Measurements from ENCODE around the gene FOXP1.

FOXP1 gene

DNA sequence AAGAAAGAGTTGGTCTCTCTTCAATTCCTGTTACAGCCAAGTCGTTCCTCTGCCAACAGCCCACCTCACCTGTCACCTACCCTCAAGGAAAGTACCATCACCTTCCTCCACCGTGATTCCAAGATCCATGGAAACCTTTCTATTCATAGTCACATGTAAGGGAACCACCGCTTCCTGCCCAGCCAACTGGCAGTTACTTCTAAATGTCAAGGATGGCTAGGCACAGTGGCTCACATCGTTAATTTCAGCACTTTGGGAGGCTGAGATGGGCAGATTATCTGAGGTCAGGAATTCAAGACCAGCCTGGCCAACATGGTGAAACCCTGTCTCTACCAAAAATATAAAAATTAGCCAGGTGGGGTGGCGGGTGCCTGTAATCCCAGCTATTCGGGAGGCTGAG is 82.8 kb downstream of the FOXP1 start:
- H3K9me3 Mint-ChIP-seq, result no peaks in the 10 kb centered on the region
- no peak for ATAC-seq
- peak overlapping the region; percentile 8 for H3K27ac Mint-ChIP-seq
- no peak overlapping the region for H3K4me3 Mint-ChIP-seq
- H3K27me3 Mint-ChIP-seq, result no peaks in the 10 kb centered on the region
- no peaks in the 10 kb centered on the region for H3K36me3 Mint-ChIP-seq
- peaks cover 41% of the 10 kb centered on the region for H3K4me1 Mint-ChIP-seq

DNA sequence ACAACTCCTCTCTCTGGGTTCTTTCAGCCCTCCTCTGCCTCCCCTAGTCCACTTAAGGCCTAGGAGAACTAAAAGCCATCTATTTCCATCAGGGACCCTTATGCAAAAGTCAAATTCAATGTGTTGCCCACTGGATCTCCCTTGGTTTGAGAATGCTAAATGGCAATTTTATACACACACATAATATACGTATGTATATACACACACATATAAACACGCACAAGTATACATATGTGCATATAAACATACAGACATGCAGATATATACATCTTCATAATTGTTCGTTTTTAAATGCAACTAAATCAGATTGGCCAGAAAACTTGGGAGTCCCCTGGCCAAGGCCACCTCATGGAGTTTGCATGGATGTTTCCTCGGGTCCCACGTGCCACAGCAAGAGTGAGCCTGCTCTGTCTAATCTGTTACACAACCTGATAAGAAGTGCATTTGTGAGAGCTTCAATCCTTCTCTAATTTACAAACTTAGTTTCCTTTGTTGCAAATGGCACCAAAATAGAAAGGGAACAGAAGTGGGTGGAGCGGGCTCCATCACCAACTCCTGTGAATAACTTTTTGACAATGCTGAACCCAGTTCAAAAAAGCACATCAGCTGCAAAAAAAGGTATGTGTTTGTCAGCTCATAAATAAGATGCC is 84.2 kb downstream of the FOXP1 start:
- no peaks in the 10 kb centered on the region for H3K36me3 Mint-ChIP-seq
- H3K27ac Mint-ChIP-seq, result peak overlapping the region; percentile 5
- no peak for ATAC-seq
- no peaks in the 10 kb centered on the region for H3K9me3 Mint-ChIP-seq
- no peak overlapping the region for H3K4me3 Mint-ChIP-seq
- peaks cover 46% of the 10 kb centered on the region for H3K4me1 Mint-ChIP-seq
- H3K27me3 Mint-ChIP-seq, result no peaks in the 10 kb centered on the region

DNA sequence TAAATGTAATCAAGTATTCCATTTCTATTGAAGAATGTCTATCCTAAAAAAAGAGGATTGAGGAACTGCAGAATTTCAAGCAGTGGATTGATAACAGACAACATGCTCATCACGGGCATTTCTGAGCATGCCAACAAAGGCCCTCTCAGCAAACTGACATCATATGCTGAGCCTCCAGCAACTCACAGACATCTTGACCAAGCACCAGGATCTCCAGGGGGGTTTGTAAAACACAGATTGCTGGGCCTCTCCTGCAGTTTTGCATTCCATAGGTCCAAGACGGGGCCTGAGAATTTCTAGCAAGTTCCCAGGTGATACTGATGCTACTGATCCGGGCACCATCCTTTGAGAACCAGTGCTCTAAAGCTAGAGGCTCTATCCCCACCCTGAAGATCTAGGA is 85.0 kb downstream of the FOXP1 start:
- no peaks in the 10 kb centered on the region for H3K27me3 Mint-ChIP-seq
- ATAC-seq, result no peak
- H3K9me3 Mint-ChIP-seq, result no peaks in the 10 kb centered on the region
- no peak overlapping the region for H3K4me3 Mint-ChIP-seq
- H3K27ac Mint-ChIP-seq, result no peak overlapping the region
- peaks cover 41% of the 10 kb centered on the region for H3K4me1 Mint-ChIP-seq
- no peaks in the 10 kb centered on the region for H3K36me3 Mint-ChIP-seq

DNA sequence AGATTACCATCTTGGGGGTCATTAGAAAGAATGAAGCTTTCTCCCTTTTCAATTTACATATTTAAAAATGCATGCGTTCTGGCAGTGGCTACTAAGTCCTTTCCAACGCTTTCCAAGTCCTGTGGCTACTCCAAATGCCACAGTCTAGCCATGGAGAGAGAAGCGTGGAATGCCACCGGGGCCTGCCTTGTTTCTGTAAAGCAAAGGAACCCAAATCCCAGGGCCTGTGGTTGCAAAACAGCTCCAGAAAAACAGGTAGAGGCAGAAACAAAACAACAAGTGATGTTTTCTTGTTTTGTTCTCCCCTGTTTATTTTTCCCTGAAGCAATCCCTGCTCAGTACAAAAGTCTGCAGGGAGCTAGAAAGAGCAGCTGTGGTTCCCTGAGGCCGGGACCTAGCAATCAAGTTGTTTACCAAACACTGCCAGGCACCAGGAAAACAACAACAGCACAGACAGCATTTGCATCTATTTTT is 85.5 kb downstream of the FOXP1 start:
- Mint-ChIP-seq H3K27me3 (no peaks in the 10 kb centered on the region), H3K4me1 (peaks cover 37% of the 10 kb centered on the region), H3K4me3 (no peak overlapping the region), H3K27ac (no peak overlapping the region), H3K9me3 (no peaks in the 10 kb centered on the region), H3K36me3 (peaks cover 4% of the 10 kb centered on the region)
- no peak for ATAC-seq

DNA sequence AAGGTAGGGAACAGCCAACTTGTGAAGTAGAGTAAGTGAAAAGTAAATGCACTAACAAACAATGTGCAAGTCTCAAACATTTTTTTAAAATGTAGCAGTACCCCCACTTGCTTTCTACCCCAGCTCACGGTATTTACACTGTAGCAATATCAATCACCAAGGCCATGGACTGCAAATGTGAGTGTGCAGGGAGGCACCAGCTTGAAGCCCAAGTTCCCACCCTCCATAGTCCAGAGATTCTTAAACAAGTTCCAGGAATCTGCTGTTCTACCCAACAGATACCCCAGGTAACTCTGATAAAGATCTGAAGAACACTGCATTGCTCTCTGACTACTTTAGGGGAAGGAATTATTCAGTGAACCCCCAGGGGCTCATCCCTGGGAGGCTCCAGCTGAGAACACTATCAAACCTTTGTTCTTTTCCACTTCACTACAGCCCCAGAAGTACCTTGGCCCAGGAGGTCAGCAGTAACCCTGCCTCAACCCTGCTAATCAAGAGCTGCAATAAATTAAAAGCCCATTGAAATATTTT is 86.1 kb downstream of the FOXP1 start:
- H3K9me3 Mint-ChIP-seq, result peaks cover 2% of the 10 kb centered on the region
- ATAC-seq, result no peak

DNA sequence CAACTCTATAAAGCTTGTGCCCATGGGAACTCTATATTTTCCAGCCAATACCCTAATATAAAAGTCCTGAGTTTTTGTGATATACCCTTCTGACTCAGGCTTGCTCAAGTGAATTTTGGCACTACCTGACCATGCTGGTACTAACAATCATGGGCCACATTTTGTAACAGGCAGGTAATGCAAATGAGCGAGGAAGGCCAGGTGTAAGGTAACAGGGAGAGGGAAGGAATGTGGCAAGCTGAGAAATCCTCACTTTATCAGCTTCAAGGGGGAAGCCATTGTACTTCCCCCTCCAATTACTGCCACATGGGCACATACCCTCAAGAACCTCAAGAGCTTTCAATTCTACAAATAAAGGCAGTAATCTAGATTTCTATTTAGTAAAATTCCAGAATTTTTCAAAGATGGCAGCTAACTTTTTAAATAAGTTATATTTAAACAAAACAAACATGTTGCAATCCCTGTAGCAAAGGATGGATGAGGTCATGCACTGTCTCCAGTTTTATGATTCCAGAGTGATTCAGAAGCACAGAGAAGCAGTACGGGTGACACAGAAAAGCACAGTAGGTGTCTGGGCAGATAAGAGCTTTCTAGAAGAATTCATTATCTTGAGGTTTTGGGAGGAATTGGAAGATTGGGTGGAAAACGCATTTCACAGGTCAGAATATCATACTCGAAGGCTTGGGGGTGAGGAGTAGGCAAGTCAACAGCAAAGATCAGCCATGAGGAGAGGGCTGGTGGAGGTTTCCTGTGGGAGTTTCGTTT is 87.6 kb downstream of the FOXP1 start:
- H3K36me3 Mint-ChIP-seq, result peaks cover 22% of the 10 kb centered on the region
- H3K4me1 Mint-ChIP-seq, result peaks cover 36% of the 10 kb centered on the region
- no peak overlapping the region for H3K4me3 Mint-ChIP-seq
- peak overlapping the region; percentile 5 for H3K27ac Mint-ChIP-seq
- H3K9me3 Mint-ChIP-seq, result peaks cover 6% of the 10 kb centered on the region
- no peaks in the 10 kb centered on the region for H3K27me3 Mint-ChIP-seq
- no peak for ATAC-seq

More for the DNA sequence above, 86.1 kb downstream of the FOXP1 start:
- peaks cover 10% of the 10 kb centered on the region for H3K36me3 Mint-ChIP-seq
- H3K27ac Mint-ChIP-seq, result peak overlapping the region; percentile 5
- H3K27me3 Mint-ChIP-seq, result no peaks in the 10 kb centered on the region
- peaks cover 41% of the 10 kb centered on the region for H3K4me1 Mint-ChIP-seq
- H3K4me3 Mint-ChIP-seq, result no peak overlapping the region

DNA sequence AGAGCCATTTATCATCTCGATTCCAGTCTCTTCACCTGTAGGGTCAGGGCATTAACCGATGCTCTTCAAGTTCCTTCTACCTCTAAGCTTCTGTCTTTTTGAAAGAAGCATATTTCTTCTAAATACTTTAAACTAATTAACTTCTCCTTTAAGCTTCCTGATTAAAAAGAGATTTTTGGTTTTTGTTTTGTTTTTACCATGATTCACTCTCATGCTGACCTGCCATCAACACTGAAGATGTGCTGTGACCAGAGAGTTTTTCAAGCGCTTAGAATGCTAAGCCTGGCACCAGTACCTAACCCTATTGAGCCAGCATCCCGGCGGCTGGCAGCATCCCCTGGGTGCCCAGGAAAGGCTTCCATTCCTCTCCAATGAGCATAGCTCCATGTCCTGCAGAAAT is 89.3 kb downstream of the FOXP1 start:
- H3K27ac Mint-ChIP-seq, result peak overlapping the region; percentile 5
- peaks cover 22% of the 10 kb centered on the region for H3K36me3 Mint-ChIP-seq
- H3K4me1 Mint-ChIP-seq, result peaks cover 30% of the 10 kb centered on the region
- H3K4me3 Mint-ChIP-seq, result no peak overlapping the region
- H3K9me3 Mint-ChIP-seq, result peaks cover 6% of the 10 kb centered on the region
- ATAC-seq, result no peak
- no peaks in the 10 kb centered on the region for H3K27me3 Mint-ChIP-seq

DNA sequence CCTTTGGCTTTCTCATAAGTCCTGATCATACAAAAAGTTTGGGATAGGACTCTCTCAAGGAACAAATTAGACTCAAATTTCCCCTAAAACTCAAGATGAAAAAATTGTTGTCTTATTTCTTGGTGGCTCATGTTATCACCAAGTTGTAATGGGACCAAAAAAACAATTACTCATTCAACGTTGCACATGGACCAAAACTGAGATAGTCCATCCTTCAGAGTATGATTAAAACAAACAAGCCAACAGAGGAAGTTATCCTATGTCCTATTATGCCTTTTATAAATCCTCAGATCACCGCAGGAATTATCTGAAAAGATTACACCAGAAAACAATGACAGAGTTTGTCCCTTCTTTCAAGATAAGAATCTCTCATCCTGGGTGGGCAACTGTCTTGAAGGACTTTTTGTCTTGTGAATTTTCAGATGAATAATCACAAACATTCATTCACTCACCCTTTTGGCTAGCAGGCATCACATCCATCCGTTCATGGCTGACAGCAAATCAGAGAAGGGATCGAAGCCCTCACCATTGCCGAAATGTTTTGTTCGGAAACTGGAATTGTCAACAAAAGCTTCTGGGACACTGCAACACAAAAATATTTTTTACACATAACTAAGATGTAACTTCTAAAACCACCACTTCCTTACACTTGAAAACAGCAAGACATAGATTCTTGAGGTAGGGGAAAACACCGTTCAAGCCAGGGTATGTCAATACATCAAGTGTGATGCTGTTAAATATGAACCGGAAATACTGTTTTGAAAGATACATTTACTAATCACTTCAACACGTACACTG is 90.4 kb downstream of the FOXP1 start:
- Mint-ChIP-seq H3K27me3 (no peaks in the 10 kb centered on the region), H3K4me3 (no peak overlapping the region), H3K4me1 (peaks cover 30% of the 10 kb centered on the region), H3K36me3 (peaks cover 22% of the 10 kb centered on the region), H3K9me3 (peaks cover 6% of the 10 kb centered on the region), H3K27ac (no peak overlapping the region)
- no peak for ATAC-seq

DNA sequence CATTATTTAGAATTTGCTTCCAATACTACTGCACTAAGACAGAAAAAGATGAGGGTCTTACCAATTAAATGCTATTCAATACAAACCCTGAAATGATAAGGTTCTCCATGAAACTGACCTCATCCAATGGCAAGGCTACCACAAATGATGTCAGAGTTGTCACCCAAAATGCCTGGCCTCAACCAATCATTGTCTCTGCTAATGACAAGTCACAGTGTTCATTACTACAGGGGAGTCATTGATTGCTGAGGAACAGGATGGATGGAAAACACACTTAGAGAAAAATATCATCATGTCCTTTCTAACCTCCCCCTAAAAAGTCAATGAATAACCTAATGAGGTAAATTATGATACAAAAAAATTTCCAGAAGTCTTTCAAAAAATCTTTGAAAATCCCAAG is 91.0 kb downstream of the FOXP1 start:
- no peak for ATAC-seq
- H3K4me3 Mint-ChIP-seq, result no peak overlapping the region
- no peak overlapping the region for H3K27ac Mint-ChIP-seq
- peaks cover 22% of the 10 kb centered on the region for H3K36me3 Mint-ChIP-seq
- H3K27me3 Mint-ChIP-seq, result no peaks in the 10 kb centered on the region
- peaks cover 6% of the 10 kb centered on the region for H3K9me3 Mint-ChIP-seq
- peaks cover 31% of the 10 kb centered on the region for H3K4me1 Mint-ChIP-seq

DNA sequence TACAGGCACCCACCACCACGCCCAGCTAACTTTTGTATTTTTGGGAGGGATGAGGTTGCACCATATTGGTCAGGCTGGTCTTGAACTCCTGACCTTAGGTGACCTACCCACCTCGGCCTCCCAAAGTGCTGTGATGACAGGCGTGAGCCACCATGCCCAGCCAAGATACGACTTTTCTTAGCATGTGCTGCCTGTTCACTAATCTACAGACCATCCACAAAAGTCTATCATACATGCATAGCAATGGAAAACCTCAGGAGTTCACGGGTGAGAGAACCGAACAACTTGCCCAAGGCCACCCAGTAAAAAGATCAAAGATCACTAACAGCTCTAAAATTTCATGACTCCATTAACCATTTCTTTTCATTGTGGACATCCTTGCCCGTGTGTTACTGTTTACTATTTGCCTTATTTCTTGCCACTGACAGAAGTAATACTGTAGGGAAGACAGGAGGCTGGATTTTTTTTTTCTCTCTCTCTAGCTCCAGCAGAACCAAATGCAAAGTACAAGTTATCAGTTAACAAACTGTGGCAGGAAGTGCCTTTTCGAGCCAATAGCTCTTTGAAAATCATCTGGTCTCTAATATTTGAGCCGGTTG is 92.3 kb downstream of the FOXP1 start:
- Mint-ChIP-seq H3K4me1 (peaks cover 30% of the 10 kb centered on the region), H3K4me3 (no peak overlapping the region), H3K27me3 (no peaks in the 10 kb centered on the region), H3K27ac (no peak overlapping the region), H3K36me3 (peaks cover 22% of the 10 kb centered on the region), H3K9me3 (peaks cover 6% of the 10 kb centered on the region)
- ATAC-seq, result no peak

DNA sequence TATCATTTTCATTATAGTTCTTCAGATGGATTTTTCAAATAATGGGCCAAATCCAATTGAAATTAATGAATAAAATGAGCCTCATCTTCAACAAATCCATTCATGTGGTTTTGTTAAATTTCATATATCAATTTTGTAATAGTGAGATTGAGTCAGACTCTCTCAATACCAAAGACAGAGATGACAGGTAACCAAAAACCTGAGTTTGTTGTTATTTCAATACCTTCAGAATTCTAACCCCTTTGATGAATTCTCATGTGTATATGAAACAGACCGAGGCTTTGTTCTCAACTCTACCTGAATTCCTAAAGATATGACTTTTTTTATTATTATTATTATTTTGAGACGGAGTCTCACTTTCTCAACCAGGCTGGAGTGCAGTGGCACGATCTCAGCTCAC is 92.8 kb downstream of the FOXP1 start:
- H3K4me1 Mint-ChIP-seq, result peaks cover 25% of the 10 kb centered on the region
- ATAC-seq, result no peak
- no peaks in the 10 kb centered on the region for H3K27me3 Mint-ChIP-seq
- no peak overlapping the region for H3K4me3 Mint-ChIP-seq
- peaks cover 22% of the 10 kb centered on the region for H3K36me3 Mint-ChIP-seq
- H3K27ac Mint-ChIP-seq, result no peak overlapping the region
- peaks cover 6% of the 10 kb centered on the region for H3K9me3 Mint-ChIP-seq

DNA sequence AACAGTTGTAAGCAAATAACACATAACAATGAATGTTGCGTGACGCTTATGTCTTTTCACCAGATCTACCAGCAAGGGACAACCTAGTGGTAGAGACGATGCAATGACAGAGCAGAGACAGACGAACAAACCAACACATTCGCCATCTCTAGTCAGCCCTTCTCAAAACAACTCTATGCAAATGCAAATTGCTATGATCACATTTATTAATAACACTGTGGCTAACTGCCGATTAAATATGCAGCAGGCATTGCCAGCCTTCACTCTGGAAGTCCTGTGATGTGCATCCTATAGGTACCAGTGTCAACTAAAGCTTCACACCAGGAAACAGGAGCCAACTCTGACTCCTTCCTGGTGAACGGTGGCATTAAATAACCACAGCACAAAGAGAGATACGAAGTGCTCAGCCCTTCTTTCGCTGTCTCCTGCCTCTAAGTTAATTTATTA is 94.2 kb downstream of the FOXP1 start:
- no peak for ATAC-seq
- Mint-ChIP-seq H3K9me3 (peaks cover 6% of the 10 kb centered on the region), H3K27me3 (no peaks in the 10 kb centered on the region), H3K4me3 (no peak overlapping the region), H3K36me3 (peaks cover 22% of the 10 kb centered on the region), H3K4me1 (peaks cover 16% of the 10 kb centered on the region), H3K27ac (no peak overlapping the region)

DNA sequence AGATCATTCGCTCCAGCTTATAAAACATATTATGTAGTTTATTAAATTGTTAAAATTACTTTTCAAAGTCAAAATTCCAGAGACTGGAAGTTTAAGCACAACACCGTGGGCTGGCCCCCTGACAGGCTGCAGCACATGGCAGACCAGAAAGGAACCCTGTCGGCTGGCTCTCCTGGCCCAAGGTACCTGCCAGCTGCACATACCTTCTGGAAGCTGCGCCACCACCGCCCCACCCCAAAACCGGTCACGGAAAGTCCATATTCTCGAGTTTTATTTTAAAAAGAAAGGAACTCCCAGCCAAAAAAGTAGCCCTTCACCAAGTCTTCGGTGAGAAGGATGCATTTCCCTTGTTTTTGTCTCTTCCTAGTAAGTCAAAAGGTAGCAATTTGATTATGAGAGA is 94.6 kb downstream of the FOXP1 start:
- Mint-ChIP-seq H3K9me3 (peaks cover 6% of the 10 kb centered on the region), H3K36me3 (peaks cover 22% of the 10 kb centered on the region)
- ATAC-seq, result no peak

DNA sequence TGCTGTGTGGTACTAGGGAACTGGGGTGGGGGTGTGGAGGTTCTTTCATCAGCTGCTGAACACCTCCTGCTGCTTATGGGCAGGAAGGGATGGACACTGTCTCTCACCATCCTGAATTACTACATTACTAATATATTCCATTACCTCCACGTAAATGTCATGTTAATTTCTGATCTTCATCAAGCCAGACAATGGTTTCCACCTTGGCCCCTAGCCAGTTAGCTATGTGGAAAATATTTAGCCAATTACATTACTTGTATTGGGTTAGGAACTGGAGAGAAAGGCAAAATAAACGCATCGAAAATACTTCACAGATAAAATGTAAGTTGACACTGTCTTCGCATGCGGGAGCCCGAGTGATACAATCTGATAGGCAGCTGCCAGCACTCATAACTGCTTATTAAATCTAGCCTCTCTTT is 95.1 kb downstream of the FOXP1 start:
- peaks cover 13% of the 10 kb centered on the region for H3K4me1 Mint-ChIP-seq
- no peak for ATAC-seq
- no peak overlapping the region for H3K4me3 Mint-ChIP-seq
- peaks cover 21% of the 10 kb centered on the region for H3K36me3 Mint-ChIP-seq
- no peak overlapping the region for H3K27ac Mint-ChIP-seq
- peaks cover 6% of the 10 kb centered on the region for H3K9me3 Mint-ChIP-seq
- H3K27me3 Mint-ChIP-seq, result no peaks in the 10 kb centered on the region

More for the DNA sequence above, 94.6 kb downstream of the FOXP1 start:
- Mint-ChIP-seq H3K4me1 (peaks cover 13% of the 10 kb centered on the region), H3K4me3 (no peak overlapping the region), H3K27ac (no peak overlapping the region), H3K27me3 (no peaks in the 10 kb centered on the region)

DNA sequence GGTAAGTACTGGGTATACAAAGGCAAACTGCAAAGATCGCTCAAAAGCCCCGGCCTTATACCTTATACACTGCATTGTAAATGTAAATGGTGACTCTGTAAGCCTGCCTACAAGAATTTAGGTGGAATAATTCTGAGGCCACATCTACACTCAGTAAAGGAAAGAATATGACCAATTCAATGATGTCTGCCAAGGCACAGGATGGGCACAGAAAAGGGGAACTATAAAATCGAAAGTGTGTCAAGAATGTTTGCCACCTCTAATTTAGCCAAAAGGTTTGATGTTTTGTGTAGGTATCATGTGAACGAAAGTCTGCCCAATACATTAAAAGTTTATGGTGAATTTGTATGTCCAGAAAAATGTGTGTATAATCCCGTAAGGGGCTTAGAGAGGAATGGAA is 96.1 kb downstream of the FOXP1 start:
- peaks cover 5% of the 10 kb centered on the region for H3K9me3 Mint-ChIP-seq
- no peaks in the 10 kb centered on the region for H3K27me3 Mint-ChIP-seq
- ATAC-seq, result peak; percentile 68
- peaks cover 10% of the 10 kb centered on the region for H3K4me1 Mint-ChIP-seq
- no peak overlapping the region for H3K4me3 Mint-ChIP-seq
- peaks cover 12% of the 10 kb centered on the region for H3K36me3 Mint-ChIP-seq
- peak overlapping the region; percentile 37 for H3K27ac Mint-ChIP-seq

Measured in stimulated activated memory B cell treated with anti-CD40 and anti-IgM and Interleukin-4, amounts not matched to agents 10 μg/mL and 1 μg/mL and 100 μg/mL, for 72 hours (primary cell).